Transverse colon (tissue), 4 donors: ENCODE measurements around the gene APOL3.

Source experiments
- POLR2A ChIP-seq: fragments of 450-650 bp; IDR thresholded peaks from one replicate; pipeline ENCODE4 v1.6.1; 2016; ENCODE audit warnings: antibody characterized with exemption, mild to moderate bottlenecking, moderate library complexity
- POLR2AphosphoS5 ChIP-seq, 3 donors: sonication (generic); formaldehyde crosslinking; IDR thresholded peaks; one replicate each; pipeline ENCODE4 v1.6.1; 2016; ENCODE audit warnings: antibody characterized with exemption in 3 of 3
- TF ChIP-seq, protein P1 (sequence below), 5 experiments: fragments of 200-600 bp in 3 of 5; fragments of 450-650 bp in 2 of 5; sonication (generic) in 3 of 5; IDR thresholded peaks; 1 replicate in 2 of 5; 2 replicates in 3 of 5; pipeline ENCODE4 v1.5.1; 2016 to 2017; ENCODE audit warnings: antibody characterized with exemption in 5 of 5, inconsistent platforms in 3 of 5, mild to moderate bottlenecking in 2 of 5, moderate library complexity in 1 of 5

DNA sequence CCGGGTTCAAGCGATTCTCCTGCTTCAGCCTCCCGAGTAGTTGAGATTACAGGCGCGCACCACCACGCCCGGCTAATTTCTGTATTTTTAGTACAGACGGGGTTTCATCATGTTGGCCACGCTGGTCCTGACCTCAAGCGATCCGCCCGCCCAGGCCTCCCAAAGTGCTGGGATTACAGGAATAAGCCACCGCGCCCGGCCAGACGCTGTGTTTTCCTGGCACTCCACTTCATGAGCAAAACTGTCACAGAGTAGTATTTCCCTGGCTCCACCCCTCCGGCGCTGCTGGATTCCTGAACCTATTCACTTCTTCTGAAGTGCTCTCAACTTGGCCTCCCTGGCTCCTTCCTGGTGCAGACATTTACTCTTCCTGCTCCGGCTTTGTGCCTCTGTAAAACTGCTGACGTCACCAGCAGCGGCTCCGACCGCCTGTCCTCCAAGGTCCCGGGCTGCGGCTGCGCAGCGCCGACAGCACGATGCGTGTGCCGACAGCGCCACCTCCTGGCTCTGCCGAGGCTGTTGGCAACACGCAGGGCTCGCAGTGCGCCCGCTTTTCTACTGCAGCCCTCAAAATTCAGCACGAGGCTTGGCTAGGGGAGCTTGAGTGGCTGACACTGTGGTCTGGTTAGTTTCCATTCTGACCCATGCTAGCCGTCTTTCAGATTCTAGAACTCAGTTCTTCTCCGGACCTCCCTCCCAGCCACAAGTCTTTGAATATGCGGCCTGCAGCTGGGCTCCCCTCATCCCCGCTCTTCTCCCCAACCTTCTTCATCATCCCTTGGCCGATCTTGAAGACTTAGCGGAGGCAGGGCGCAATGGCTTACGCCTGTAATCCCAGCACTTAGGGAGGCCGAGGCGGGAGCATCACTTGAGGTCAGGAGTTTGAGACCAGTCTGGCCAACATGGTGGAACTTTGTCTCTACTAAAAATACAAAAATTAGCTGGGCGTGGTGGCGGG, 36.6 kb downstream of the APOL3 start:
- TF ChIP-seq, protein P1, sequence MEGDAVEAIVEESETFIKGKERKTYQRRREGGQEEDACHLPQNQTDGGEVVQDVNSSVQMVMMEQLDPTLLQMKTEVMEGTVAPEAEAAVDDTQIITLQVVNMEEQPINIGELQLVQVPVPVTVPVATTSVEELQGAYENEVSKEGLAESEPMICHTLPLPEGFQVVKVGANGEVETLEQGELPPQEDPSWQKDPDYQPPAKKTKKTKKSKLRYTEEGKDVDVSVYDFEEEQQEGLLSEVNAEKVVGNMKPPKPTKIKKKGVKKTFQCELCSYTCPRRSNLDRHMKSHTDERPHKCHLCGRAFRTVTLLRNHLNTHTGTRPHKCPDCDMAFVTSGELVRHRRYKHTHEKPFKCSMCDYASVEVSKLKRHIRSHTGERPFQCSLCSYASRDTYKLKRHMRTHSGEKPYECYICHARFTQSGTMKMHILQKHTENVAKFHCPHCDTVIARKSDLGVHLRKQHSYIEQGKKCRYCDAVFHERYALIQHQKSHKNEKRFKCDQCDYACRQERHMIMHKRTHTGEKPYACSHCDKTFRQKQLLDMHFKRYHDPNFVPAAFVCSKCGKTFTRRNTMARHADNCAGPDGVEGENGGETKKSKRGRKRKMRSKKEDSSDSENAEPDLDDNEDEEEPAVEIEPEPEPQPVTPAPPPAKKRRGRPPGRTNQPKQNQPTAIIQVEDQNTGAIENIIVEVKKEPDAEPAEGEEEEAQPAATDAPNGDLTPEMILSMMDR (IDR thresholded peaks at IDR 0.05), result peak; percentile 95 to 99 (median 98)
- TF ChIP-seq POLR2AphosphoS5 (IDR thresholded peaks at IDR 0.05), result peak; percentile 55 to 65 (median 57)
- TF ChIP-seq POLR2A, result peak; percentile 49
